Measurements from ENCODE around the gene FNDC1.
A peak's percentile ranks its signal among the peaks of the same experiment; 100 is the strongest.
"Not testable (repeated sequence)": the region's sequence is repeated elsewhere in the genome, so short reads cannot be mapped to it uniquely, and the experiment has no call there.

Gene FNDC1

GRCh38 chr6:159257846-159258245, 88.6 kb downstream of the FNDC1 start:
- no peak for DNase-seq (ENCODE audit: low read depth, low spot score)

GRCh38 chr6:159259441-159260125, 90.4 kb downstream of the FNDC1 start:
- no peak for DNase-seq (ENCODE audit: low read depth, low spot score)

GRCh38 chr6:159260208-159260607, 91.0 kb downstream of the FNDC1 start:
- DNase-seq (ENCODE audit: low read depth, low spot score), result no peak

GRCh38 chr6:159261995-159262394, 92.8 kb downstream of the FNDC1 start:
- DNase-seq (ENCODE audit: low read depth, low spot score), result no peak

- DNase-seq (ENCODE audit: low read depth, low spot score), result no peak
These were observed 93.4 kb downstream of the FNDC1 start for GRCh38 chr6:159262586-159262985.

- peak; percentile 39 for DNase-seq (ENCODE audit: low read depth, low spot score)
These were observed 98.0 kb downstream of the FNDC1 start for GRCh38 chr6:159267165-159267564.

GRCh38 chr6:159268511-159268910, 99.3 kb downstream of the FNDC1 start:
- no peak for DNase-seq (ENCODE audit: low read depth, low spot score)

GRCh38 chr6:159271257-159271656, 102.1 kb downstream of the FNDC1 start:
- DNase-seq (ENCODE audit: low read depth, low spot score), result no peak

- DNase-seq (ENCODE audit: low read depth, low spot score), result no peak
These were observed 109.4 kb downstream of the FNDC1 start for GRCh38 chr6:159278626-159279025.

- peak; percentile 5 for DNase-seq (ENCODE audit: low read depth, low spot score)
These were observed 110.6 kb downstream of the FNDC1 start for GRCh38 chr6:159279790-159280277.

GRCh38 chr6:159282421-159282820, 113.2 kb downstream of the FNDC1 start:
- DNase-seq (ENCODE audit: low read depth, low spot score), result no peak

GRCh38 chr6:159284661-159285060, 115.5 kb downstream of the FNDC1 start:
- DNase-seq (ENCODE audit: low read depth, low spot score), result not testable (repeated sequence)

GRCh38 chr6:159298840-159299239, 129.6 kb downstream of the FNDC1 start:
- DNase-seq (ENCODE audit: low read depth, low spot score), result no peak

GRCh38 chr6:159299566-159299965, 130.4 kb downstream of the FNDC1 start:
- DNase-seq (ENCODE audit: low read depth, low spot score), result no peak

GRCh38 chr6:159301277-159301676, 132.1 kb downstream of the FNDC1 start:
- no peak for DNase-seq (ENCODE audit: low read depth, low spot score)

- DNase-seq (ENCODE audit: low read depth, low spot score), result no peak
These were observed 132.8 kb downstream of the FNDC1 start for GRCh38 chr6:159301810-159302593.

GRCh38 chr6:159302594-159302992, 133.4 kb downstream of the FNDC1 start:
- no peak for DNase-seq (ENCODE audit: low read depth, low spot score)

GRCh38 chr6:159303159-159303558, 134.0 kb downstream of the FNDC1 start:
- DNase-seq (ENCODE audit: low read depth, low spot score), result no peak

GRCh38 chr6:159303784-159304183, 134.6 kb downstream of the FNDC1 start:
- DNase-seq (ENCODE audit: low read depth, low spot score), result no peak

GRCh38 chr6:159304641-159305040, 135.4 kb downstream of the FNDC1 start:
- DNase-seq (ENCODE audit: low read depth, low spot score), result no peak

- no peak for DNase-seq (ENCODE audit: low read depth, low spot score)
These were observed 136.0 kb downstream of the FNDC1 start for GRCh38 chr6:159305159-159305558.

- DNase-seq (ENCODE audit: low read depth, low spot score), result no peak
These were observed 136.8 kb downstream of the FNDC1 start for GRCh38 chr6:159305804-159306537.
